DMS79 treated with DMSO at 0.1 percent for 48 hours (cell line): ENCODE data around the gene GRHPR.
A peak's percentile ranks its signal among the peaks of the same experiment; 100 is the strongest.
"Not testable (repeated sequence)": the region's sequence is repeated elsewhere in the genome, so short reads cannot be mapped to it uniquely, and the experiment has no call there.

Source experiments
- DNase-seq: peaks from one replicate; lab custom pipeline; 2025; lab: John Stamatoyannopoulos, UW

The GRHPR gene

GRCh38 chr9:37421914-37422288, 595 bp upstream of the GRHPR start:
- peak; percentile 29 for DNase-seq

DNA sequence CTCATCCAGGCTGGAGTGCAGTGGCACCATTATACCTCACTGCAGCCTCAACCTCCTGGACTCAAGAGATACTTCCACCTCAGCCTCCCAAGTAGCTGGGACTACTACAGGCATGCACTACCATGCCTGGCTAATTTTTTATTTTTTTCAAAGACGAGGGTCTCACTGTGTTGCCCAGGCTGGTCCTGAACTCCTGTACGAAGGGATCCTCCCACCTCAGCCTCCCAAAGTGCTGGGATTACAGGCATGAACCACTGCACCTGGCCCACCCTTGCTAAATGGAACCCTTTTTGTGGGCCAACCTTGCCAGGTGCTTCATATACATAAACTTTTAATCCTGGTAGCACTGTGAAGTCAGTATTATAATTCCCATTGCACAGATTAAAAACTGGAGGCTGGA, 1.0 kb downstream of the GRHPR start:
- no peak for DNase-seq

GRCh38 chr9:37424204-37424685, 1.7 kb downstream of the GRHPR start:
- no peak for DNase-seq

DNA sequence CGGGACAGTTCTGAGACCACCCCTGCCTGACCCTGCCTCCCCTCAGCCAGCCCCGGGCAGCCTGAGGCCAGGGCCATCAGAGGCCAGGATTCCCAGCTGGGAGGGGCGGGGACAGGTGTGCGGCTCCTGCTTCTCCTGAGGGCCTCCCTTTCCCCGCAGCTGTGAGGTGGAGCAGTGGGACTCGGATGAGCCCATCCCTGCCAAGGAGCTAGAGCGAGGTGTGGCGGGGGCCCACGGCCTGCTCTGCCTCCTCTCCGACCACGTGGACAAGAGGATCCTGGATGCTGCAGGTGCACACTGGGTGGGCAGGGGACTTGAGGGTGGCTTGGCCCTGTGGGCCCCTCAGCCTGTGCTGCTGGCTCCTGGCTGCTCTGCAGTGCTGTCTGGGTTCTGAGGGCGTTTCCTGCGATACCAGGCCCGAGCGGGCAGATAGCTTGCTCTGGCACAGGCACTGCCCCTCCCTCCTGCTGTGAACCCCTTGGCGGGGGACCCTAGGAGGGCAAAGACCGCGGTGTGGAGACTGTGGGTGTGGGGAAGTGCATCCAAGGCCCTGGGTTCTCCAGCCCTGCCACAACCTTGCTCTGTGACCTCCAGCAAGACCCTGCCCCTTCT, 2.3 kb downstream of the GRHPR start:
- DNase-seq, result no peak

DNA sequence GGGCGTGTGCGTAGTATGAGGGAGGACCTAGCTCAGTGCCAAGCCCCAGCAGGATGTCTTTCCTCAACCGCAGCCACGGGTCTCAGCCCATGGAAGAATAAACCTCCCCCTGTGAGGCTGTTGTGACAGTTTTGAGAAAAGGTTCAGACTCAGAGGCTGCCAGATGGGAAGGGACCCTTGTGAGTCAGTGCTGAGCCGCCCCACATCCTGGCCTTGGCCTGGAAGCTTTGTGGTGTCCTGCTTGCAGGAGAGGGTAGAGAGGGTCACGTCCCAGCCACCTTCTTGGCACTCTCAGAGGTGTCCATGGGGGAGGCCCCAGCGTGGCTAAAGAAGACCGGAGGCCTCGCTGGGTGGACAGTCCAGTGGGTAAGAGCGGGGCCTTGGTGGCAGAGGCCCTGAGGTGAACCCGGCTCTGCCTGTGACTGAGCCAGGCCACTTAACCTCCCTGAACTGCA, 2.8 kb downstream of the GRHPR start:
- DNase-seq, result no peak

GRCh38 chr9:37426431-37426830, 3.9 kb downstream of the GRHPR start:
- not testable (repeated sequence) for DNase-seq

- no peak for DNase-seq
Observed at GRCh38 chr9:37426846-37427245, 4.3 kb downstream of the GRHPR start.

DNA sequence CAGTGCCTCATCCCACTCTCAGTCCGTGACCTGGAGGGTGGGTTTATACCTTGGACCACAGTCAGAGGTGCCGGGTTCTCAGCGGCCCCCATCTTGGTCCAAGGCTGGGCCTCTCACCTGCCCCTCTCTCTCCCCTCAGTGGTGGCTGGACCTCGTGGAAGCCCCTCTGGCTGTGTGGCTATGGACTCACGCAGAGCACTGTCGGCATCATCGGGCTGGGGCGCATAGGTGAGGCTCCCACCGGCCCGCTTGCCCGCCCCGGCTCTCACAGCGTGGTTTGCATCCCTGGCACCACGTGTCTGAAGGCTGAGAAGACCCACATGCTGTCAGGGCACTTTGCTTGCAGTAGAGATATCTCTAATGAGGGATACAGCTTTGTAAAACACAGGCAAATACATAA, 5.8 kb downstream of the GRHPR start:
- DNase-seq, result no peak

- no peak for DNase-seq
Observed at GRCh38 chr9:37429441-37430285, 7.2 kb downstream of the GRHPR start.

DNA sequence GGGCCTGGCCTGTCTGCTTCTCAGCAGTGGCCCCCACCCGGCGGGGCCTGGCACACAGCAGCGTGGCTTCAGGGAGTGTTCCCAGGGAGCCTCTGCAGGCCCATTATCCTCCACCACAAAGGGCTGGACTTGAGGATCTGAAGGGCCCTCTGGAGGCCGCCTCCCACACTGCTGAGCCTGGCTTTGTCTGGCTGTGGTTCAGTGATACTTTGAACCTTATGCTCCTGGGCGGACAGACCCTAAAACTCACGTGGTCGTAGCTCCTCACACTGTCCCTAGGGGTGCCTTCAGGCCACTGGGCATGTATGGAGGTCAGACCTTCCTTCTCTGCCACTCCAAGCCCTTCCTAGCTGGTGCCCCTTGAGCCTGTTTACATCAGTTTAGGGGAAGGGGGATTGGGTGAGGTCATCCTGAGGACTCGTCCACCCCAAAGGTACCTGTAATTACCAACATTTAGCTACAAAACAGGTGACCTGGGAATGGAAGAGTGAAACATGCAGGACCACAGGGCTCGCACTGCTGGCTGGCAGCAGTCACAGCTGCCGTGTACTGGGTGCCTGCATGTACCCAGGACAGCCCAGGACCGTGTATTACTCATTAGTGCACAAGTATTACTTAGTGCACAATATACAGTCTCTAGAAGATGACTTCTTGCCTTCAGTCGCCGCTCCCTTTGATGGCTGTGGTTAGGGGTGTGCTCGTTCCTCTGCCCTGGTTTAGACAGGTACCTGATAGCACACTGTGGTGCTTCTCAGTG, 8.5 kb downstream of the GRHPR start:
- no peak for DNase-seq

DNA sequence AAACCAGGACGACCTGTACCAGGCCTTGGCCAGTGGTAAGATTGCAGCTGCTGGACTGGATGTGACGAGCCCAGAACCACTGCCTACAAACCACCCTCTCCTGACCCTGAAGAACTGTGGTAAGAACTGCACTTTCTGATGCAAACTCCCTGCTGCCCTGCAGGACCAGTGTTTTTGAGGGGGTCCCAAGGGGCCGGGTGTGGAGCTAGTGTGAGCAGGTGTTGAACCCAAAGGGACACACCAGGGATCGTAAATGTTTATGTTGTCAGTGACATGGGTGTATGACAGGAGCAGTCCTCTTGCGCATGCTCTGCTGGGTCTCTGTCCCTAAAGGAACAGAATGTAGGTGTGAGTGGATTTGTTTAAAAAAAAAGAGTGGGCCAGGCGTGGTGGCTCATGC, 9.5 kb downstream of the GRHPR start:
- DNase-seq, result no peak

GRCh38 chr9:37433867-37434371, 11.4 kb downstream of the GRHPR start:
- no peak for DNase-seq

GRCh38 chr9:37436540-37436939, 14.0 kb downstream of the GRHPR start:
- DNase-seq, result no peak

DNA sequence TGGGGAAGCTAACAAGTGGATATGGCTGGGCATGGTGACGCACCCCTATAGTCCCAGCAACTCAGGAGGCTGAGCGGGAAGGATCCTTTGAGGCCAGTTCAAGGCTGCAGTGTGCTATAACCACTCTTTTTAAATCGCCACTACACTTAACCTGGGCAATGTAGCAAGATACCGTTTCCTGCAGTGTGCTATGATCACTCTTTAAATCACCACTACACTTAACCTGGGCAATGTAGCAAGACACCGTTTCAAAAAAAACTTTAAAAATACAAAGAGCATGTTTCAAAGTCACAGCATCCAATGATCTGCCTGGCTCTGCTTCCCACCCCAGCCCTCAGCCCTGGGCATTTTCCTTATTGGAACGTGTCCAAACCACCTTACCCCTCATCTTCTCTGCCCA, 14.5 kb downstream of the GRHPR start:
- DNase-seq, result no peak

DNA sequence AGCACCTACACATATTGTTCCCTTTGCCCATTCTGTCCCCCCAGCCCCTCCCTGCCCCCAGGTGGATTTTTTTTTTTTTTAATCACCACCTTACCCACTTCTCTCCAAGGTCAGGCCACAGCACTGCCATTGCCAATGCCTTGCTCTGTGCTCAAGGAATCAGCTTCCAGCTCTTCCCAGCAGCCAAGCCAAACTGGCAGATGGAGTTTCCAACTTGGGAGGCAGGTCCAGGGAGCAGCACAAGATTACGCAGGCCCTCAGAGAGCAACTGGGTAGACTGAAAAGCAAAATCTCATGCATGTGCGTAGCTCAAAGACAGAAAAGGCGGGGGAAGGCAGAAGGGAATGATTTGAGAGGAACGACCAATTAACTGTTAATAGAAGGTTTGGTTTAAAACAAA, 15.1 kb downstream of the GRHPR start:
- DNase-seq, result no peak

DNA sequence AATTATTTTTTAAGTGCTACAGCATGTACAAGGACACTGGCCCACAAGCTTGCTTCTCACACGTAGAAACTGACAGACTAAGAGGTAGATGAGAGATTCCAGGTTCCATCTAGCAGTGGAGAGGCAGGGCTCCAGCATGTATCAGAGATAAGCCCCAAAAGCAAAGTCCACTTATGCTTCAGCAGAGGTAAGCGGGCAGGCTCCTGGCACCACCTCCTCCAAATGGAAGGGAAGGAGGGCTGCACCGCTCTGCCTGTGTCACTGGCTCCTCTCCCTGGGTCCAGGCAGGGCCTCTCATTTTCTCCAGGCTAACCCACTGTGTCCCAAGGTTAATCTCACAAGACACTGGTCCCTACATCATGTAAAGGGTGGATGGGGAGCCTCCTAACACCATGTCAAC, 15.9 kb downstream of the GRHPR start:
- no peak for DNase-seq

- DNase-seq, result no peak
Observed at GRCh38 chr9:37441776-37442370, 19.4 kb downstream of the GRHPR start.

DNA sequence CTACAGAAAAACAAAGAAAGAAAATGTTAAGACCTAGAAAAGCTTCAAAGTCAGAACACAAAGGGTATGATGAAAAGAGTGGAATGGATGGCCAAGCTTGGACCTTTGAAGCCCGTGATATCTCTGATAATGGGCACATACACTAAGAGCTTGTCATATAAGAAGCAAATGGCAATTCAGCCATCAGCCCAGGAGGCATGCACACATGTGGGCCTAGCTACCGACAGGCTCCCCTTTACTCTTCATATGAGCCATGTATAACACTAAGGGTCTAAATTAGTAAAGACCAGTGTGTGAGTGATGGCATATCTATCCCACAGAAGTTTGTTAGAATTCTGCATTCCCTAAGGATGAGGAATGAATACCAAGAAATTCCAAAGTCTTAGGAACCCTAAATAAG, 20.1 kb downstream of the GRHPR start:
- DNase-seq, result no peak

DNA sequence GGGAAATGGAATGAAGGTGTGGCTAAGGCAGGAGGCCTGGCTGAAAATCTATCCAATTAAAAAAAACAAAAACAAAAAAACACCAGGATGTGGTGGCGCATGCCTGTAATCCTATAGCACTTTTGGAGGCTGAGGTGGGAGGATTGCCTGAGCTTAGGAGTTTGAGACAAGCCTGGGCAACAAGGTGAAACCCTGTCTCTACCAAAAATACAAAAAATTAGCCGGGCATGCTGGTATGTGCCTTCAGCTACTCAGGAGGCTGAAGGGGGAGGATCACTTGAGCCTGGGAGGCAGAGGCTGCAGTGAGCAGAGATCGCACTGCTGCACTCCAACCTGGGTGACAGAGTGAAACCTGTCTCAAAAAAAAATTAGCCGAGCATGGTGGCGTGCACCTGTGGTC, 21.1 kb downstream of the GRHPR start:
- no peak for DNase-seq

DNA sequence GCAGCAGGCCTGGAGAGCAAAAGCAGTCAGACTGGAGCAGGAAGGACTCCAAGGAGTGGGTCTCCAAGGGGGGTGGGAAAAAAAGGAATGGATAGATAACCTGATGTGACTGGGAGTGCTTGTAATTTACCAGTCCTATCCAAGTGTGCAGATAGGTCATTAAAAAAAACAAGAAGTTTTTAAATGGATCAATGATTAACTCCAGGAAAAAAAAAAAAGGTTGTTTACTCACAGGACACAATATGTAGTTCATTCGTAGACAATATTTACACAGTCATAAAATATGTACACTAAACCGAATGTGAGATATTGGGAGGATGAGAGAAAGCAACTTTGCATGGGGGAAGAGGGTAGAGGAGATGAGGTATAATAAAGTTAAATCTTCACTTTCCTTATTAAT, 22.4 kb downstream of the GRHPR start:
- DNase-seq, result no peak

- no peak for DNase-seq
Observed at GRCh38 chr9:37445832-37446231, 23.3 kb downstream of the GRHPR start.

DNA sequence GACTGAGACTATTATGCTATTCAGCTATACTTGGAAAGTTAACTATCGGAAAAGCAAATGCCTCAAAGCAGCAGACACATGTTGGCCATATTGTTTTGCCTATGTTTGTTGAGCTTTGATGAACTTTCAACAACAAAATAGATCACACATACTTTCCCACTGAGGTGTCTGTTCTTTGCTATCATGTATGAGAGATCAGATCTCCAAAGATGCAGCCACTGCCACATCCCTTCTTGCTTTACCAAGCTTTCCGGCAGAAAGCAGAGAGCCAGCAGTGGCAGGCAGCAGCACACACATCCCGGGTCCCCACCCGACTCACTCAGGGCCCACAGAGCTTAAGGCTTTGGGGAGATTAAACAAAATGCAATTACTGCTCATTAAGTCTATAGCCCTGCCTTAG, 23.9 kb downstream of the GRHPR start:
- no peak for DNase-seq
